HL-60 (cell line): Measurements from ENCODE around the gene SNX8.

Experiments
- DNase-seq, 2 experiments: peaks; one replicate each; pipeline ENCODE4 v3.0.0-alpha.2; 2010 to 2020; ENCODE audit warnings: low read depth in 1 of 2, low spot score in 1 of 2
- H3K27ac ChIP-seq: fragments of 250-450 bp; sonication (Bioruptor Pico); replicated peaks from 2 replicates; pipeline ENCODE4 v1.5.1; 2020; ENCODE audit warnings: mild to moderate bottlenecking, moderate library complexity
- H3K27me3 ChIP-seq: fragments of 250-450 bp; sonication (Bioruptor Pico); 2 replicates; pipeline ENCODE4 v1.5.1; 2021; ENCODE audit warnings: mild to moderate bottlenecking, moderate library complexity; ENCODE audit not compliant: insufficient read depth, poor library complexity, severe bottlenecking
- H3K4me3 ChIP-seq: replicated peaks from 2 replicates; pipeline ENCODE4 v1.5.1; 2011; ENCODE audit warnings: mild to moderate bottlenecking, control low read depth, low read length; ENCODE audit not compliant: insufficient read depth
- GABPA ChIP-seq: IDR thresholded peaks from 2 replicates; pipeline ENCODE4 v1.6.1; 2012; ENCODE audit warnings: low read depth
- POLR2AphosphoS5 ChIP-seq: IDR thresholded peaks from 2 replicates; pipeline ENCODE4 v1.6.1; 2012; ENCODE audit warnings: low read depth
- SPI1 ChIP-seq: IDR thresholded peaks from 2 replicates; pipeline ENCODE4 v1.6.1; 2012; ENCODE audit warnings: low read depth, mild to moderate bottlenecking, borderline replicate concordance
- TF ChIP-seq, protein P1 (sequence below): IDR thresholded peaks from 2 replicates; pipeline ENCODE4 v1.6.1; 2012; ENCODE audit warnings: low read depth; ENCODE audit not compliant: insufficient replicate concordance
- TF ChIP-seq, protein P2 (sequence below): IDR thresholded peaks from one replicate; pipeline ENCODE4 v1.5.1; 2011; ENCODE audit warnings: low read length, control low read depth, inconsistent platforms; ENCODE audit not compliant: insufficient read depth

Gene SNX8

DNA sequence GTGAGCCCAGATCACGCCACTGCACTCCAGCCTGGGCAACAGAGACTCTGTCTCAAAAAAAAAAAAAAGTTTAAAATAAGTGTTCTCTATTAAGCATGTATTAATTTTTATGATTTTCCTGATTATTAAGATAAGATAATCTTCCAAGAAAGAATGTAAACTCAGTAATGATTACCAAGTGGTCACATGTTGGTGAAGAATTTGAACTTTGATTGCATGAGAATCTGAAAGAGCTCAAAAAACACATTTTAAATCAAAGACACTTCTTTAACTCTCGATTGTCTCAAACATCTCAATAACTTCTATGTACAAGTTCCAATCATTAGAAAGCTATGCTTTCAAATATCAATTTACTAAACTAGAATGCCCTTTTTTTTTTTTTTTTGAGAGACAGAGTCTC lies 33.8 kb downstream of the SNX8 start:
- no peak overlapping the region for H3K27ac ChIP-seq
- TF ChIP-seq SPI1 = no peak
- no peak for TF ChIP-seq POLR2AphosphoS5
- TF ChIP-seq, protein P1, sequence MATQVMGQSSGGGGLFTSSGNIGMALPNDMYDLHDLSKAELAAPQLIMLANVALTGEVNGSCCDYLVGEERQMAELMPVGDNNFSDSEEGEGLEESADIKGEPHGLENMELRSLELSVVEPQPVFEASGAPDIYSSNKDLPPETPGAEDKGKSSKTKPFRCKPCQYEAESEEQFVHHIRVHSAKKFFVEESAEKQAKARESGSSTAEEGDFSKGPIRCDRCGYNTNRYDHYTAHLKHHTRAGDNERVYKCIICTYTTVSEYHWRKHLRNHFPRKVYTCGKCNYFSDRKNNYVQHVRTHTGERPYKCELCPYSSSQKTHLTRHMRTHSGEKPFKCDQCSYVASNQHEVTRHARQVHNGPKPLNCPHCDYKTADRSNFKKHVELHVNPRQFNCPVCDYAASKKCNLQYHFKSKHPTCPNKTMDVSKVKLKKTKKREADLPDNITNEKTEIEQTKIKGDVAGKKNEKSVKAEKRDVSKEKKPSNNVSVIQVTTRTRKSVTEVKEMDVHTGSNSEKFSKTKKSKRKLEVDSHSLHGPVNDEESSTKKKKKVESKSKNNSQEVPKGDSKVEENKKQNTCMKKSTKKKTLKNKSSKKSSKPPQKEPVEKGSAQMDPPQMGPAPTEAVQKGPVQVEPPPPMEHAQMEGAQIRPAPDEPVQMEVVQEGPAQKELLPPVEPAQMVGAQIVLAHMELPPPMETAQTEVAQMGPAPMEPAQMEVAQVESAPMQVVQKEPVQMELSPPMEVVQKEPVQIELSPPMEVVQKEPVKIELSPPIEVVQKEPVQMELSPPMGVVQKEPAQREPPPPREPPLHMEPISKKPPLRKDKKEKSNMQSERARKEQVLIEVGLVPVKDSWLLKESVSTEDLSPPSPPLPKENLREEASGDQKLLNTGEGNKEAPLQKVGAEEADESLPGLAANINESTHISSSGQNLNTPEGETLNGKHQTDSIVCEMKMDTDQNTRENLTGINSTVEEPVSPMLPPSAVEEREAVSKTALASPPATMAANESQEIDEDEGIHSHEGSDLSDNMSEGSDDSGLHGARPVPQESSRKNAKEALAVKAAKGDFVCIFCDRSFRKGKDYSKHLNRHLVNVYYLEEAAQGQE = no peak
- TF ChIP-seq, protein P2, sequence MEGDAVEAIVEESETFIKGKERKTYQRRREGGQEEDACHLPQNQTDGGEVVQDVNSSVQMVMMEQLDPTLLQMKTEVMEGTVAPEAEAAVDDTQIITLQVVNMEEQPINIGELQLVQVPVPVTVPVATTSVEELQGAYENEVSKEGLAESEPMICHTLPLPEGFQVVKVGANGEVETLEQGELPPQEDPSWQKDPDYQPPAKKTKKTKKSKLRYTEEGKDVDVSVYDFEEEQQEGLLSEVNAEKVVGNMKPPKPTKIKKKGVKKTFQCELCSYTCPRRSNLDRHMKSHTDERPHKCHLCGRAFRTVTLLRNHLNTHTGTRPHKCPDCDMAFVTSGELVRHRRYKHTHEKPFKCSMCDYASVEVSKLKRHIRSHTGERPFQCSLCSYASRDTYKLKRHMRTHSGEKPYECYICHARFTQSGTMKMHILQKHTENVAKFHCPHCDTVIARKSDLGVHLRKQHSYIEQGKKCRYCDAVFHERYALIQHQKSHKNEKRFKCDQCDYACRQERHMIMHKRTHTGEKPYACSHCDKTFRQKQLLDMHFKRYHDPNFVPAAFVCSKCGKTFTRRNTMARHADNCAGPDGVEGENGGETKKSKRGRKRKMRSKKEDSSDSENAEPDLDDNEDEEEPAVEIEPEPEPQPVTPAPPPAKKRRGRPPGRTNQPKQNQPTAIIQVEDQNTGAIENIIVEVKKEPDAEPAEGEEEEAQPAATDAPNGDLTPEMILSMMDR = no peak
- TF ChIP-seq GABPA = no peak
- no peaks in the 10 kb centered on the region for H3K27me3 ChIP-seq
- DNase-seq = no peak
- no peak overlapping the region for H3K4me3 ChIP-seq

DNA sequence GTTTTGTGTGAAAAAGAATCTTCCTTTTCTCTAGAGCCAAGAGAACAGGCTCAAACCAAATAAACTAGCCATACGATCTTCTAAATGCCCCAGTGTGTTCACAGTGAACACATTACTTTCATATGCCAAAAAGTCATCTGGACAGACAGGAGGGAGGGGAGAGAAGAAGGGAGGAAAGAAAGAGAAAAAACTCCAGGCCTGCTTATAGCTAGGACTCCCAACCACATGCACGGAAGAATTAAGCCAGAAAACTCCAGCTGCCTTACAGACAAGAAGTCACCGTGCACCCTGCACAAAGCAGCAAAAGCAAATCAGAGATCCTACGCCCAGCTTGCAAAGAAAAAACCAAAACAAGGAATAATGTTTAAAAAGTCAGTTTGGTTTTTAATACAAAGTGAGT lies 34.3 kb downstream of the SNX8 start:
- no peaks in the 10 kb centered on the region for H3K27me3 ChIP-seq
- no peak overlapping the region for H3K4me3 ChIP-seq
- no peak overlapping the region for H3K27ac ChIP-seq
- no peak for TF ChIP-seq POLR2AphosphoS5
- TF ChIP-seq, protein P2 = no peak
- no peak for TF ChIP-seq SPI1
- TF ChIP-seq GABPA = no peak
- TF ChIP-seq, protein P1 = no peak
- no peak for DNase-seq

DNA sequence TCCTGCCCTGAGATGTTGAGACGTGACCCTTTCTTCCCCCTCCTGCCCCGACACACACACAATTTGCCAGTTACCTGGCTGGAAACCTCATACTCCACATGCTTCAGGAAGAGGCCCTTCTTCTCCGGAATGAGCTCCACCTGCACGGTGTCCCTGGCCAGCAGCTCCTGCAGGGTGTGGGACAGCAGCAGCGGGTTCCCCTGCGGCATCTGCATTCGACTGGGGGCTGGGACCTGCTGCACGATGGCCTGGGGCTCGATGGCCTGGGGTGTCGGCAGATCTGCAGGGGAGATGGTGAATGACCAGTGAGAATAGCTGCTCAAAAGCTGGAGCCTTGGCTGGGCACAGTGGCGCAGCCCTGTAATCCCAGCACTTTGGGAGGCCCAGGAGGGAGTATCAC lies 36.2 kb downstream of the SNX8 start:
- Histone ChIP-seq H3K4me3 (no peak overlapping the region), H3K27me3 (no peaks in the 10 kb centered on the region), H3K27ac (no peak overlapping the region)
- TF ChIP-seq, protein P2 = no peak
- no peak for TF ChIP-seq POLR2AphosphoS5
- no peak for TF ChIP-seq SPI1
- DNase-seq = no peak

DNA sequence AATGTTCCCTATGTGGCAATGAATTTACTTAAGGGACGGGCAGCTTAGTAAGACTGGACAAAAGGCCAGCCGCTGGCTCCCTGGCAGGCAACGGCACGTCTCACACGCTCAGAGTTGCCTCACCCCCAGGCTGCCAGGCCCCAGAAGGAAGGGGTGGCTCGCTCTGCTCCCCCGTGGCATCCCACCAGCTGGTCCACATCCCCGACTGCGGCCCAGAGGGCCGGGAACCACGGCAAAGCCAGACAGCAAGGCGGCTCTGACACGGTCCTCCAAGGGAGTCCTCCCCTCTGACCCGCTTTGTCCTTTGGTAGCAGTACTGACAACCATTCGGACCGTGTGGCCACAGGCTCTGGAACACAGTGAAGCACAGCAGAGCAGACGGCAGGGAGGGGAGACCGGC lies 38.1 kb downstream of the SNX8 start:
- Histone ChIP-seq H3K27me3 (no peaks in the 10 kb centered on the region), H3K4me3 (no peak overlapping the region), H3K27ac (no peak overlapping the region)
- TF ChIP-seq POLR2AphosphoS5 (no peak), SPI1 (no peak), GABPA (no peak)
- TF ChIP-seq, protein P1 = no peak
- TF ChIP-seq, protein P2 = no peak
- no peak for DNase-seq
